Measurements from ENCODE around the gene ICOSLG.

DNA sequence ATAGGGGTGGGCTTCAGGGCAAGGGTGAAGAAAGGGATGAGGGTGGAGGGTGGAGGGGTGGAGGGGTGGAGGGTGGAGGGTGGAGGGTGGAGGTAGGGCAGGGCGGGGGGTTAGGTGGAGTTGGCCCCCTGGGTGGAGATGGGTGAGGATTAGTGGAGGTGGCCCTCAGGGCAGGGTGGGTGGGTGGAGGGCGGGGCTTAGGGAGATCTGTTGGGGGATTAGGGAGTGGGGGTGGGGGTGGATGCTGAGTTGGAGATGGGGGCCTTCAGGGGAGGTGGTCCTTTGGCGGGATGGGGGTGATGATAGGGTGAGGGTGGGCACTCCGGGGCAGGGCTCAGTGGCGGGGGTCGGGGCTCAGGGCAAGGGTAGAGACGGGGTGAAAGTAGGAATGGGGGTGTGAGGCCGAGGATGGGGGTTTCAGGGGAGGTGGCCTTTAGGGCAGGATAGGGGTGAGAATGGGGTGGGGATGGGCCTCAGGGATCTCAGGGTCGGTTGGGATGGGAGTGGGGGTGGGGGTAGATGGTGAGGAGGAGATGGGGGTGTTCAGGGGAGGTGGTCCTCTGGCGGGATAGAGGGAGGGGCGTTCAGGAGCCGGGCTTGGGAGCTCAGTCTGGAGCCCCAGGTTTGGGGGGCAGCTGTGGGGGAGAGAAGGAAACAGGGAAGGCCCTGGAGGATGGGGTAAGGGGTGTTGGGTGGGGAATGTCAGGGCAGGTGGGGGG, 21.8 kb upstream of the ICOSLG start:
- no peak for TF ChIP-seq EZH2phosphoT487 (IDR thresholded peaks at IDR 0.05; ENCODE audit: low read depth)
- TF ChIP-seq, protein P1, sequence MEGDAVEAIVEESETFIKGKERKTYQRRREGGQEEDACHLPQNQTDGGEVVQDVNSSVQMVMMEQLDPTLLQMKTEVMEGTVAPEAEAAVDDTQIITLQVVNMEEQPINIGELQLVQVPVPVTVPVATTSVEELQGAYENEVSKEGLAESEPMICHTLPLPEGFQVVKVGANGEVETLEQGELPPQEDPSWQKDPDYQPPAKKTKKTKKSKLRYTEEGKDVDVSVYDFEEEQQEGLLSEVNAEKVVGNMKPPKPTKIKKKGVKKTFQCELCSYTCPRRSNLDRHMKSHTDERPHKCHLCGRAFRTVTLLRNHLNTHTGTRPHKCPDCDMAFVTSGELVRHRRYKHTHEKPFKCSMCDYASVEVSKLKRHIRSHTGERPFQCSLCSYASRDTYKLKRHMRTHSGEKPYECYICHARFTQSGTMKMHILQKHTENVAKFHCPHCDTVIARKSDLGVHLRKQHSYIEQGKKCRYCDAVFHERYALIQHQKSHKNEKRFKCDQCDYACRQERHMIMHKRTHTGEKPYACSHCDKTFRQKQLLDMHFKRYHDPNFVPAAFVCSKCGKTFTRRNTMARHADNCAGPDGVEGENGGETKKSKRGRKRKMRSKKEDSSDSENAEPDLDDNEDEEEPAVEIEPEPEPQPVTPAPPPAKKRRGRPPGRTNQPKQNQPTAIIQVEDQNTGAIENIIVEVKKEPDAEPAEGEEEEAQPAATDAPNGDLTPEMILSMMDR (IDR thresholded peaks at IDR 0.05; ENCODE audit: low read depth, low read length) = no peak

Measured in OCI-LY3 (cell line).